Measurements from ENCODE around the gene BAIAP2L2.

The BAIAP2L2 gene

DNA sequence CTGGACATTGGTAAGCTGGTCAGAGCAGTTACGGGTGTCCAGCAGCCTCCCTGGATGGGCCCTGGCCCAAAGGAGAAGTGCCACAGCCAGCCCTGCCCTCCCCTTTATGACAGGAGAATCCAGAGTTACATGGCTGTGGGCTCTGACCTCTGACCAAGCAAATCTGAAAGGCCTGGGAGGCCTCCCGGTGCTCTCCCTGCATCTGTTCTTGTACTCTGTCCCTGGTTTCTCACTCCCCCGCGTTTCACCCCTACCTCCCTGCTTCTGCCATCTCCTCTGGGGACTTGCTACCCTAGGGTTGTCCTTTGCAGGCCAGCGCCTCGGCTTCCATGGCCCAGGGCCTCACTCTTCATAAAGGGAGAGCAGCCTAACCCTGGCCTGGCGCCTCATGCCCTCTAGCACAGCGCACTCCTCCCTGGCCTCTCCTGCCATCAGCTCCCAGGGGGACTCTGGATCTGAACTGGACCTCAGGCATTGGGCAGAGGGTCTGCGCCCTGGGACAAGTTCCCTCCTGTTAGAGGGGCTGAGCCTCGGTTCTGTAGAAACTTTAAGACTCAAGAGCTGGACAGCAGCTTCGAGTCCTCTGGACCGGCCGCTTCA, 42.6 kb downstream of the BAIAP2L2 start:
- ATAC-seq = no peak
- TF ChIP-seq ZNF8 (CRISPR knock-in tag; IDR thresholded peaks at IDR 0.05) = no peak
- no peak for TF ChIP-seq ZNF565 (CRISPR knock-in tag; conservative IDR thresholded peaks at IDR 0.05; ENCODE audit: low read depth)
- TF ChIP-seq TCF4 (CRISPR knock-in tag; IDR thresholded peaks at IDR 0.05; ENCODE audit: borderline replicate concordance) = no peak
- no peak for TF ChIP-seq TSHZ2 (CRISPR knock-in tag; IDR thresholded peaks at IDR 0.05)
- no peak for TF ChIP-seq ESRRG (CRISPR knock-in tag; IDR thresholded peaks at IDR 0.05)
- TF ChIP-seq ARNTL (CRISPR knock-in tag; IDR thresholded peaks at IDR 0.05; ENCODE audit: borderline replicate concordance, low read depth) = no peak
- TF ChIP-seq, protein P1, sequence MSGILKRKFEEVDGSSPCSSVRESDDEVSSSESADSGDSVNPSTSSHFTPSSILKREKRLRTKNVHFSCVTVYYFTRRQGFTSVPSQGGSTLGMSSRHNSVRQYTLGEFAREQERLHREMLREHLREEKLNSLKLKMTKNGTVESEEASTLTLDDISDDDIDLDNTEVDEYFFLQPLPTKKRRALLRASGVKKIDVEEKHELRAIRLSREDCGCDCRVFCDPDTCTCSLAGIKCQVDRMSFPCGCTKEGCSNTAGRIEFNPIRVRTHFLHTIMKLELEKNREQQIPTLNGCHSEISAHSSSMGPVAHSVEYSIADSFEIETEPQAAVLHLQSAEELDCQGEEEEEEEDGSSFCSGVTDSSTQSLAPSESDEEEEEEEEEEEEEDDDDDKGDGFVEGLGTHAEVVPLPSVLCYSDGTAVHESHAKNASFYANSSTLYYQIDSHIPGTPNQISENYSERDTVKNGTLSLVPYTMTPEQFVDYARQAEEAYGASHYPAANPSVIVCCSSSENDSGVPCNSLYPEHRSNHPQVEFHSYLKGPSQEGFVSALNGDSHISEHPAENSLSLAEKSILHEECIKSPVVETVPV (CRISPR knock-in tag; IDR thresholded peaks at IDR 0.05) = no peak
- TF ChIP-seq PPARA (CRISPR knock-in tag; IDR thresholded peaks at IDR 0.05; ENCODE audit: borderline replicate concordance) = no peak
- TF ChIP-seq, protein P2, sequence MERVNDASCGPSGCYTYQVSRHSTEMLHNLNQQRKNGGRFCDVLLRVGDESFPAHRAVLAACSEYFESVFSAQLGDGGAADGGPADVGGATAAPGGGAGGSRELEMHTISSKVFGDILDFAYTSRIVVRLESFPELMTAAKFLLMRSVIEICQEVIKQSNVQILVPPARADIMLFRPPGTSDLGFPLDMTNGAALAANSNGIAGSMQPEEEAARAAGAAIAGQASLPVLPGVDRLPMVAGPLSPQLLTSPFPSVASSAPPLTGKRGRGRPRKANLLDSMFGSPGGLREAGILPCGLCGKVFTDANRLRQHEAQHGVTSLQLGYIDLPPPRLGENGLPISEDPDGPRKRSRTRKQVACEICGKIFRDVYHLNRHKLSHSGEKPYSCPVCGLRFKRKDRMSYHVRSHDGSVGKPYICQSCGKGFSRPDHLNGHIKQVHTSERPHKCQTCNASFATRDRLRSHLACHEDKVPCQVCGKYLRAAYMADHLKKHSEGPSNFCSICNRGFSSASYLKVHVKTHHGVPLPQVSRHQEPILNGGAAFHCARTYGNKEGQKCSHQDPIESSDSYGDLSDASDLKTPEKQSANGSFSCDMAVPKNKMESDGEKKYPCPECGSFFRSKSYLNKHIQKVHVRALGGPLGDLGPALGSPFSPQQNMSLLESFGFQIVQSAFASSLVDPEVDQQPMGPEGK (CRISPR knock-in tag; IDR thresholded peaks at IDR 0.05; ENCODE audit: borderline replicate concordance) = no peak
- TF ChIP-seq ZFP3 (CRISPR knock-in tag; IDR thresholded peaks at IDR 0.05) = no peak
- TF ChIP-seq RARB (CRISPR knock-in tag; IDR thresholded peaks at IDR 0.05) = no peak
- TF ChIP-seq TOX (CRISPR knock-in tag; IDR thresholded peaks at IDR 0.05; ENCODE audit: borderline replicate concordance) = no peak
- no peak for TF ChIP-seq BACH2 (CRISPR knock-in tag; IDR thresholded peaks at IDR 0.05; ENCODE audit: borderline replicate concordance)
- TF ChIP-seq, protein P3, sequence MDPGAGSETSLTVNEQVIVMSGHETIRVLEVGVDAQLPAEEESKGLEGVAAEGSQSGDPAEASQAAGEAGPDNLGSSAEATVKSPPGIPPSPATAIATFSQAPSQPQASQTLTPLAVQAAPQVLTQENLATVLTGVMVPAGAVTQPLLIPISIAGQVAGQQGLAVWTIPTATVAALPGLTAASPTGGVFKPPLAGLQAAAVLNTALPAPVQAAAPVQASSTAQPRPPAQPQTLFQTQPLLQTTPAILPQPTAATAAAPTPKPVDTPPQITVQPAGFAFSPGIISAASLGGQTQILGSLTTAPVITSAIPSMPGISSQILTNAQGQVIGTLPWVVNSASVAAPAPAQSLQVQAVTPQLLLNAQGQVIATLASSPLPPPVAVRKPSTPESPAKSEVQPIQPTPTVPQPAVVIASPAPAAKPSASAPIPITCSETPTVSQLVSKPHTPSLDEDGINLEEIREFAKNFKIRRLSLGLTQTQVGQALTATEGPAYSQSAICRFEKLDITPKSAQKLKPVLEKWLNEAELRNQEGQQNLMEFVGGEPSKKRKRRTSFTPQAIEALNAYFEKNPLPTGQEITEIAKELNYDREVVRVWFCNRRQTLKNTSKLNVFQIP (CRISPR knock-in tag; IDR thresholded peaks at IDR 0.05; ENCODE audit: borderline replicate concordance, low read depth) = no peak
- TF ChIP-seq ZNF70 (CRISPR knock-in tag; IDR thresholded peaks at IDR 0.05) = no peak
- TF ChIP-seq SNAI2 (CRISPR knock-in tag; IDR thresholded peaks at IDR 0.05) = no peak

DNA sequence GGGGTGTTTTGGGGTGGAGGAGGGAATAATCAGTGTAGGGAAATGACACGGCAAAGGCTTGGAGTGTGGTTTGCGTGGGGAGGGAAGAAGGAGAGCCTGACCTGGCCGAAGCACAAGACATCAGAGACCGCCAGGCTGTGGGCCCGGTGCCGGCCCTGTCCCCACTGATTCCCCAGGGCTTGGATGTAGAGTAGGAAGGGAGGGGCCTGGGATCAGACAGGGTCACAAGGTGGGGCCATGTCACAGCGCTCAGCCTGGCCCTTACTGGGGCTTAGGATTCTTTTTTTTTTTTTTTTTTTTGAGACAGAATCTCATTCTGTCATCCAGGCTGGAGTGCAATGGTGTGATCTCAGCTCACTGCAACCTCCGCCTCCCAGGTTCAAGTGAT, 43.5 kb downstream of the BAIAP2L2 start:
- TF ChIP-seq TSHZ2 (CRISPR knock-in tag; IDR thresholded peaks at IDR 0.05) = no peak
- no peak for TF ChIP-seq ZFP3 (CRISPR knock-in tag; IDR thresholded peaks at IDR 0.05)
- TF ChIP-seq BACH2 (CRISPR knock-in tag; IDR thresholded peaks at IDR 0.05; ENCODE audit: borderline replicate concordance) = no peak
- TF ChIP-seq ZC3H10 (CRISPR knock-in tag; IDR thresholded peaks at IDR 0.05) = no peak
- TF ChIP-seq ESRRG (CRISPR knock-in tag; IDR thresholded peaks at IDR 0.05) = no peak
- TF ChIP-seq PPARA (CRISPR knock-in tag; IDR thresholded peaks at IDR 0.05; ENCODE audit: borderline replicate concordance) = no peak
- TF ChIP-seq, protein P3 (CRISPR knock-in tag; IDR thresholded peaks at IDR 0.05; ENCODE audit: borderline replicate concordance, low read depth) = no peak
- TF ChIP-seq ISL1 (CRISPR knock-in tag; IDR thresholded peaks at IDR 0.05) = no peak
- no peak for TF ChIP-seq ZNF70 (CRISPR knock-in tag; IDR thresholded peaks at IDR 0.05)
- no peak for TF ChIP-seq OSR1 (CRISPR knock-in tag; IDR thresholded peaks at IDR 0.05)
- no peak for TF ChIP-seq ZFP30 (CRISPR knock-in tag; IDR thresholded peaks at IDR 0.05)
- TF ChIP-seq, protein P1 (CRISPR knock-in tag; IDR thresholded peaks at IDR 0.05) = no peak
- TF ChIP-seq ZNF8 (CRISPR knock-in tag; IDR thresholded peaks at IDR 0.05) = no peak
- TF ChIP-seq CSDC2 (CRISPR knock-in tag; IDR thresholded peaks at IDR 0.05) = no peak
- no peak for TF ChIP-seq ARNTL (CRISPR knock-in tag; IDR thresholded peaks at IDR 0.05; ENCODE audit: borderline replicate concordance, low read depth)
- no peak for TF ChIP-seq TOX (CRISPR knock-in tag; IDR thresholded peaks at IDR 0.05; ENCODE audit: borderline replicate concordance)
- no peak for TF ChIP-seq CREB5 (CRISPR knock-in tag; IDR thresholded peaks at IDR 0.05; ENCODE audit: low read depth)
- no peak for TF ChIP-seq RARB (CRISPR knock-in tag; IDR thresholded peaks at IDR 0.05)
- TF ChIP-seq SNAI2 (CRISPR knock-in tag; IDR thresholded peaks at IDR 0.05) = no peak
- ATAC-seq = no peak

Data from SK-N-SH treated with all-trans-retinoic acid at 6 μM for 48 hours (cell line).